NCI-H2081 treated with DMSO at 0.1 percent for 48 hours (cell line): ENCODE results near the gene APIP.

Experiments
- DNase-seq: peaks from one replicate; lab custom pipeline; 2025; lab: John Stamatoyannopoulos, UW

APIP gene

GRCh38 chr11:34840736-34841386, 75.3 kb downstream of the APIP start:
- no peak for DNase-seq

DNA sequence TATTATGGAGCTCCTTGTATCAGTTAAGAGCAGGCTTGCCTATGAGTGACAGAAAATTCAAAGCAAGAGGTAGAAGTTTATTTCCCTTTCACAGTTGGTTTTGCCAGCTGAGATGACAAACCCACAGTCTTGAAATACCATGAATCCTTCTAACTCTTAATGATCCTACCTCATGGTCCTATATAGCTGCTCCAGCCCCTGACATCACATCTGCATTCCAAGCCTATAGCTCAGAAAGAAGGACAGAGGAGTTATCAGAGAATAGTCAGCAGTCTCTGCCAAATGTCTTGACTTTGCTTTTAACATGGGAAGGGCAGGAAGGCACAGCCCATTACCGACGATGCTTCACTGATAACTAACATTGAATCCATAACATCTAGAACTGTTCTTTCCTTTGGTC, 76.2 kb downstream of the APIP start:
- DNase-seq, result no peak

GRCh38 chr11:34836958-34837856, 79.0 kb downstream of the APIP start:
- DNase-seq, result no peak

- no peak for DNase-seq
These were observed 82.6 kb downstream of the APIP start for GRCh38 chr11:34833602-34834001.
